Activated naive CD8-positive, alpha-beta T cell treated with anti-CD3 and anti-CD28 coated beads, Interleukin-2, amount 50 U/mL, for 24 hours (primary cell): ENCODE measurements around the gene PDS5A.

Experiments
- ATAC-seq: fragments of 150-1000 bp; cut with Tn5 transposase; one replicate; pipeline ENCODE4 v1.10.0; 2021
- DNase-seq: peaks from one replicate; pipeline ENCODE4 v3.0.0; 2021
- H3K27ac Mint-ChIP-seq: one replicate; pipeline ENCODE4 v1.8.0; 2021; ENCODE audit warnings: mild to moderate bottlenecking, mixed read lengths
- H3K27me3 Mint-ChIP-seq: one replicate; pipeline ENCODE4 v1.8.0; 2021; ENCODE audit warnings: mixed read lengths
- H3K36me3 Mint-ChIP-seq: one replicate; pipeline ENCODE4 v1.8.0; 2021; ENCODE audit warnings: low read depth, mixed read lengths
- H3K4me1 Mint-ChIP-seq: one replicate; pipeline ENCODE4 v1.8.0; 2021; ENCODE audit warnings: mixed read lengths
- H3K4me3 Mint-ChIP-seq: one replicate; pipeline ENCODE4 v1.8.0; 2021; ENCODE audit warnings: mild to moderate bottlenecking, moderate library complexity, mixed read lengths
- H3K9me3 Mint-ChIP-seq: one replicate; pipeline ENCODE4 v1.8.0; 2021; ENCODE audit warnings: mixed read lengths

Gene PDS5A

GRCh38 chr4:39900966-39901365 lies 76.7 kb downstream of the PDS5A start:
- Mint-ChIP-seq H3K27ac (no peak overlapping the region), H3K4me1 (no peaks in the 10 kb centered on the region), H3K9me3 (no peaks in the 10 kb centered on the region), H3K27me3 (no peaks in the 10 kb centered on the region), H3K4me3 (no peak overlapping the region), H3K36me3 (peaks cover 62% of the 10 kb centered on the region)
- ATAC-seq (no peak), DNase-seq (no peak)

GRCh38 chr4:39899291-39899690 lies 78.4 kb downstream of the PDS5A start:
- DNase-seq (no peak), ATAC-seq (no peak)
- Mint-ChIP-seq H3K4me3 (no peak overlapping the region), H3K9me3 (no peaks in the 10 kb centered on the region), H3K27ac (peak overlapping the region; percentile 31), H3K4me1 (no peaks in the 10 kb centered on the region), H3K27me3 (no peaks in the 10 kb centered on the region), H3K36me3 (peaks cover 59% of the 10 kb centered on the region)

- peaks cover 64% of the 10 kb centered on the region for H3K36me3 Mint-ChIP-seq
- ATAC-seq: no peak
- H3K27me3 Mint-ChIP-seq: no peaks in the 10 kb centered on the region
- no peak overlapping the region for H3K4me3 Mint-ChIP-seq
- H3K27ac Mint-ChIP-seq: no peak overlapping the region
- no peaks in the 10 kb centered on the region for H3K9me3 Mint-ChIP-seq
- H3K4me1 Mint-ChIP-seq: no peaks in the 10 kb centered on the region
- no peak for DNase-seq
These were observed 79.7 kb downstream of the PDS5A start for GRCh38 chr4:39898015-39898414.

GRCh38 chr4:39893693-39894072 lies 84.0 kb downstream of the PDS5A start:
- Mint-ChIP-seq H3K36me3 (peaks cover 47% of the 10 kb centered on the region), H3K27ac (no peak overlapping the region), H3K4me3 (no peak overlapping the region)

DNA sequence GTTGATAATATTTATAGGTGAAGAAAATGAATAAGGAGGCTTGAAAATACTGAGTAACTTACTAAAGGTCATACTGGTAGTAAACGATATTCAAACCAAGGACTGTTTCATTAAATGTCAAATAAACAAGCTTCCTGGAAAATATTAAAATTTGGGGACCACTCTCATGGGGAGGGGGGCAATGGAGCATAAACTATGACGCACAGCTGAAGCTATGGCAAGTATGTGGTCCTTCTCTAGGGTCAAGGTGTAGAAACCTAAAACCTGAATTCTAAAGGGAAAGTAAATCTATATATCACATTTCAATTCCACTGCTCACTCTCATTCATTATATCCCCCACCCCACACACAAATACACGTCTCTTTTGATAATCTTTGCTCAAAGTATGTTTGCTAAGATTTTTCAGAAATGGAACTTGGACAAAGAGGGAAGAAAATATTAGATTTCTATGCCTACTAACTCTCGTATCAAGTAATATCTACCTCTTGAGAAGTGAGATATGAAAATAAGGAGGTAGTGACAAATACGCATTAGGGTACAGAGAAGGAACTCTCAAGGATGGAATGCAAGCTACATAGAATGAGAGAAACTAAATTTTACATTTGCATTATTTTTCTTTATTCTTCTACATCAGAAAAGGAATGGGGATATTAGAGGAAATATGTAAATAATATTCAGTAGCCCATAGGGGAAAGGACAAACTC lies 84.6 kb downstream of the PDS5A start:
- Mint-ChIP-seq H3K27ac (no peak overlapping the region), H3K36me3 (peaks cover 50% of the 10 kb centered on the region), H3K27me3 (no peaks in the 10 kb centered on the region), H3K4me1 (no peaks in the 10 kb centered on the region), H3K4me3 (no peak overlapping the region), H3K9me3 (no peaks in the 10 kb centered on the region)
- no peak for DNase-seq
- ATAC-seq: no peak

More at GRCh38 chr4:39893693-39894072, 84.0 kb downstream of the PDS5A start:
- Mint-ChIP-seq H3K4me1 (no peaks in the 10 kb centered on the region), H3K27me3 (no peaks in the 10 kb centered on the region), H3K9me3 (no peaks in the 10 kb centered on the region)
- DNase-seq (no peak), ATAC-seq (no peak)

- no peak overlapping the region for H3K27ac Mint-ChIP-seq
- peaks cover 54% of the 10 kb centered on the region for H3K36me3 Mint-ChIP-seq
These were observed 88.5 kb downstream of the PDS5A start for GRCh38 chr4:39889226-39889625.

GRCh38 chr4:39888541-39888940 lies 89.2 kb downstream of the PDS5A start:
- H3K27me3 Mint-ChIP-seq: no peaks in the 10 kb centered on the region
- DNase-seq (no peak), ATAC-seq (no peak)
- no peak overlapping the region for H3K4me3 Mint-ChIP-seq
- H3K27ac Mint-ChIP-seq: no peak overlapping the region
- H3K4me1 Mint-ChIP-seq: no peaks in the 10 kb centered on the region
- H3K9me3 Mint-ChIP-seq: no peaks in the 10 kb centered on the region
- H3K36me3 Mint-ChIP-seq: peaks cover 55% of the 10 kb centered on the region

More at GRCh38 chr4:39889226-39889625, 88.5 kb downstream of the PDS5A start:
- no peak overlapping the region for H3K4me3 Mint-ChIP-seq
- no peaks in the 10 kb centered on the region for H3K27me3 Mint-ChIP-seq
- ATAC-seq (no peak), DNase-seq (no peak)
- H3K9me3 Mint-ChIP-seq: no peaks in the 10 kb centered on the region
- H3K4me1 Mint-ChIP-seq: no peaks in the 10 kb centered on the region

GRCh38 chr4:39883646-39884045 lies 94.1 kb downstream of the PDS5A start:
- no peaks in the 10 kb centered on the region for H3K9me3 Mint-ChIP-seq
- H3K4me3 Mint-ChIP-seq: no peak overlapping the region
- peaks cover 53% of the 10 kb centered on the region for H3K36me3 Mint-ChIP-seq
- ATAC-seq (no peak), DNase-seq (no peak)
- H3K4me1 Mint-ChIP-seq: no peaks in the 10 kb centered on the region
- H3K27me3 Mint-ChIP-seq: no peaks in the 10 kb centered on the region
- peak overlapping the region; percentile 55 for H3K27ac Mint-ChIP-seq

DNA sequence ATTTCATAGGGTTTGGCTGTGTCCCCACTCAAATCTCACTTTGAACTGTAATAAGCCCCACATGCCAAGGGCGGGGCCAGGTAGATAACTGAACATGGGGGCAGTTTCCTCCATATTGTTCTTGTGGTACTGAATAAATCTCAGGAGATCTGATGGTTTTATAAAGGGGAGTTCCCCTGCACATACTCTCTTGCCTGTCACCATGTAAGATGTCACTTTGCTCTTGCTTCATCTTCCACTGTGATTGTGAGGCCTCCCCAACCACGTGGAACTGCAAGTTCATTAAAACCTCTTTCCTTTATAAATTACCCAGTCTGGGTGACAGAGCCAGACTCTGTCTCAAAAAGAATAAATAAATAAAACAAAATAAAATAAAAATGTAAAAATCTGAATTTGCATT lies 95.9 kb downstream of the PDS5A start:
- Mint-ChIP-seq H3K36me3 (peaks cover 42% of the 10 kb centered on the region), H3K4me3 (no peak overlapping the region), H3K4me1 (no peaks in the 10 kb centered on the region), H3K27me3 (no peaks in the 10 kb centered on the region), H3K9me3 (no peaks in the 10 kb centered on the region), H3K27ac (peak overlapping the region; percentile 41)
- ATAC-seq: no peak
- DNase-seq: no peak

- Mint-ChIP-seq H3K27ac (no peak overlapping the region), H3K27me3 (no peaks in the 10 kb centered on the region), H3K4me1 (peaks cover 13% of the 10 kb centered on the region), H3K9me3 (no peaks in the 10 kb centered on the region), H3K4me3 (no peak overlapping the region), H3K36me3 (peaks cover 44% of the 10 kb centered on the region)
- DNase-seq: no peak
- ATAC-seq: no peak
These were observed 99.7 kb downstream of the PDS5A start for GRCh38 chr4:39877971-39878370.

- no peak for ATAC-seq
- peaks cover 13% of the 10 kb centered on the region for H3K4me1 Mint-ChIP-seq
These were observed 103.9 kb downstream of the PDS5A start for GRCh38 chr4:39873823-39874222.

DNA sequence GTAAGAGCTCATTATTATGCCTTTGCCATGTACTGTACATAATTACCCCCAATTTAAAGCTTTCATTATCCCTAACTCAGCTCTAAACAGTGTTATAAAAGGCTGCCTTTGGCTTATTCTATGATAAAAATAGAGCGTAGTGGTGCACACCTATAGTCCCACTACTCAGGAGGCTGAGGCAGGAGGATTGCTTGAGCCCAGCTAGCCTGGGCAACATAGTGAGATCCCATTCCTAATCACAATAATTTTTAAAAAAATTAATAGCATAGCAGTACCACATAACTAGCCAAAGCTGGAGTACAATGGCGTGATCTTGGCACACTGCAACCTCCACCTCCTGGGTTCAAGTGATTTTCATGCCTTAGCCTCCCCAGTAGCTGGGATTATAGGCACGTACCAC lies 112.4 kb downstream of the PDS5A start:
- H3K4me1 Mint-ChIP-seq: peaks cover 1% of the 10 kb centered on the region
- peaks cover 36% of the 10 kb centered on the region for H3K36me3 Mint-ChIP-seq
- no peak overlapping the region for H3K27ac Mint-ChIP-seq
- ATAC-seq: no peak
- DNase-seq: no peak
- H3K9me3 Mint-ChIP-seq: no peaks in the 10 kb centered on the region
- no peak overlapping the region for H3K4me3 Mint-ChIP-seq
- no peaks in the 10 kb centered on the region for H3K27me3 Mint-ChIP-seq

More at GRCh38 chr4:39873823-39874222, 103.9 kb downstream of the PDS5A start:
- Mint-ChIP-seq H3K27me3 (no peaks in the 10 kb centered on the region), H3K36me3 (peaks cover 45% of the 10 kb centered on the region), H3K4me3 (no peak overlapping the region), H3K27ac (peak overlapping the region; percentile 14), H3K9me3 (no peaks in the 10 kb centered on the region)
- DNase-seq: no peak

DNA sequence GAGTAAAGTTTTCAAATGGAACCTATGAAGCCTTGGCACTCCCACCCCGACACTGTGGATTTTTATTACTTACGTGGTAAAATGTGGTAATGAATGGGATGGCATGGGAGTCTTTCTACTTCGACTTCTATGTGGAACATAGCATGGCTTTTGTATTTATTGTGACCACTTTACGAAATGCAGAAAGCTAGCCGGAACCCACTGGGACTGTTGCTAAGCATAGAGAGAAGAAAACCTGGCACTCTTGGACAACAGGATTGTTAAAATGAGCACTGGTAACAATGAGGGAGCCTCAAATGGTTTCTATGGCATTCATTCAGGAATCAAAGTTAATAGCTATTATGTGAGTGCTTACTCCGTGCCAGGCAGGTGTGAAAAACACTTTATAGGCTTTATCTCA lies 113.3 kb downstream of the PDS5A start:
- H3K27ac Mint-ChIP-seq: no peak overlapping the region
- H3K27me3 Mint-ChIP-seq: no peaks in the 10 kb centered on the region
- no peak for DNase-seq
- peaks cover 42% of the 10 kb centered on the region for H3K36me3 Mint-ChIP-seq
- H3K4me1 Mint-ChIP-seq: peaks cover 1% of the 10 kb centered on the region
- ATAC-seq: no peak
- H3K9me3 Mint-ChIP-seq: no peaks in the 10 kb centered on the region
- no peak overlapping the region for H3K4me3 Mint-ChIP-seq

GRCh38 chr4:39860804-39861203 lies 116.9 kb downstream of the PDS5A start:
- H3K4me3 Mint-ChIP-seq: no peak overlapping the region
- DNase-seq (no peak), ATAC-seq (no peak)
- peaks cover 58% of the 10 kb centered on the region for H3K36me3 Mint-ChIP-seq
- H3K27ac Mint-ChIP-seq: no peak overlapping the region
- peaks cover 6% of the 10 kb centered on the region for H3K4me1 Mint-ChIP-seq
- H3K27me3 Mint-ChIP-seq: no peaks in the 10 kb centered on the region
- H3K9me3 Mint-ChIP-seq: peaks cover 9% of the 10 kb centered on the region

- H3K4me1 Mint-ChIP-seq: peaks cover 16% of the 10 kb centered on the region
- peaks cover 16% of the 10 kb centered on the region for H3K9me3 Mint-ChIP-seq
- DNase-seq: no peak
- H3K27me3 Mint-ChIP-seq: no peaks in the 10 kb centered on the region
- no peak overlapping the region for H3K4me3 Mint-ChIP-seq
- peak; percentile 57 for ATAC-seq
- H3K36me3 Mint-ChIP-seq: peaks cover 63% of the 10 kb centered on the region
- peak overlapping the region; percentile 34 for H3K27ac Mint-ChIP-seq
These were observed 121.7 kb downstream of the PDS5A start for GRCh38 chr4:39855909-39856512.
